C4-2B (cell line): ENCODE data around the gene SCN2B.

ENCODE experiments used
- H3K27ac ChIP-seq: fragments of 450-650 bp; 2 replicates; pipeline ENCODE4 v1.5.1; 2017
- CTCF ChIP-seq: fragments of 450-650 bp; conservative IDR thresholded peaks from 2 replicates; pipeline ENCODE4 v1.5.1; 2017; ENCODE audit warnings: mild to moderate bottlenecking
- ZFX ChIP-seq: fragments of 450-650 bp; IDR thresholded peaks from 2 replicates; pipeline ENCODE4 v1.6.1; 2017

The SCN2B gene

GRCh38 chr11:118205606-118206378 is 29.4 kb upstream of the SCN2B start:
- H3K27ac ChIP-seq, result no peak overlapping the region
- TF ChIP-seq ZFX (no peak), CTCF (no peak)

GRCh38 chr11:118202599-118203422 is 26.4 kb upstream of the SCN2B start:
- H3K27ac ChIP-seq, result no peak overlapping the region

GRCh38 chr11:118201966-118202365 is 25.5 kb upstream of the SCN2B start:
- TF ChIP-seq ZFX (no peak), CTCF (no peak)
- H3K27ac ChIP-seq, result no peak overlapping the region

More at GRCh38 chr11:118202599-118203422, 26.4 kb upstream of the SCN2B start:
- TF ChIP-seq ZFX (no peak), CTCF (no peak)

GRCh38 chr11:118200901-118201680 is 24.7 kb upstream of the SCN2B start:
- H3K27ac ChIP-seq, result no peak overlapping the region
- no peak for TF ChIP-seq CTCF
- no peak for TF ChIP-seq ZFX

GRCh38 chr11:118200497-118200896 is 24.1 kb upstream of the SCN2B start:
- TF ChIP-seq ZFX, result no peak
- no peak for TF ChIP-seq CTCF
- no peak overlapping the region for H3K27ac ChIP-seq

- TF ChIP-seq CTCF, result no peak
- TF ChIP-seq ZFX, result no peak
- no peak overlapping the region for H3K27ac ChIP-seq
Measured at GRCh38 chr11:118199135-118199534, 22.7 kb upstream of the SCN2B start.
